Panc1 (cell line): Measurements from ENCODE around the gene SFTPA1.

ENCODE experiments used
- CTCF ChIP-seq: fragments of 450-650 bp; IDR thresholded peaks from 2 replicates; pipeline ENCODE4 v1.5.1; 2017; ENCODE audit warnings: mild to moderate bottlenecking
- POLR2AphosphoS5 ChIP-seq: IDR thresholded peaks from 2 replicates; pipeline ENCODE4 v1.6.1; 2012; ENCODE audit warnings: mild to moderate bottlenecking, low read depth, low read length, moderate library complexity
- SIN3A ChIP-seq: IDR thresholded peaks from 2 replicates; pipeline ENCODE4 v1.6.1; 2012; ENCODE audit warnings: low read depth, mild to moderate bottlenecking, low read length, moderate library complexity, borderline replicate concordance; ENCODE audit not compliant: insufficient read depth

DNA sequence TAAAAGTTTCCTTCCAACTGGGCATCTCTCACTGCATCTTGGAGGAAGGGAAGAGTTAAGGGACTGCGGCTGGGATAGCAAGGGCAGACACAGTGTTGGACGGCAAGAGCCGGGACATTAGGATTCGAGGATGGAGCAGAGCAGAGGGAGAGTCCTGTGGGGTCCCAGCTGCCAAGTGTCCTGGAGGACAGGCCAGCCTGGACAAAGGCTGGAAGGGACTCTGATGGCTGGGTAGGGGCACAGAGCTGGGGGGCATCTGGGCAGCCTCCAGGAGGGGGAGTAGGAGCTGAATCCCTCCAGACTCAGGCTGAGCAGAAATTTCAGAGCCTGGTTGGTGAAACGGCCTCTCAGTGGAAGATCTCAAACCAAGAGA lies 19.2 kb downstream of the SFTPA1 start:
- no peak for TF ChIP-seq POLR2AphosphoS5
- TF ChIP-seq SIN3A, result no peak
- TF ChIP-seq CTCF, result no peak
